Vagina (tissue), 2 donors: ENCODE measurements around the gene PACS2.

Experiments
- POLR2A ChIP-seq, 2 donors: fragments of 450-650 bp; IDR thresholded peaks; one replicate each; pipeline ENCODE4 v1.6.1; 2017; ENCODE audit warnings: antibody characterized with exemption in 2 of 2, mild to moderate bottlenecking in 2 of 2, moderate library complexity in 2 of 2
- POLR2AphosphoS5 ChIP-seq, 2 donors: sonication (generic); formaldehyde crosslinking; IDR thresholded peaks; one replicate each; pipeline ENCODE4 v1.9.0; 2017; ENCODE audit warnings: antibody characterized with exemption in 2 of 2, mild to moderate bottlenecking in 2 of 2, low read depth in 1 of 2; ENCODE audit not compliant: insufficient read depth in 1 of 2
- TF ChIP-seq, protein P1 (sequence below), 3 experiments: fragments of 450-650 bp in 2 of 3; fragments of 200-600 bp in 1 of 3; sonication (generic) in 1 of 3; IDR thresholded peaks; one replicate each; pipeline ENCODE4 v1.5.1; 2017 to 2019; ENCODE audit warnings: antibody characterized with exemption in 3 of 3, mild to moderate bottlenecking in 2 of 3, moderate library complexity in 2 of 3

DNA sequence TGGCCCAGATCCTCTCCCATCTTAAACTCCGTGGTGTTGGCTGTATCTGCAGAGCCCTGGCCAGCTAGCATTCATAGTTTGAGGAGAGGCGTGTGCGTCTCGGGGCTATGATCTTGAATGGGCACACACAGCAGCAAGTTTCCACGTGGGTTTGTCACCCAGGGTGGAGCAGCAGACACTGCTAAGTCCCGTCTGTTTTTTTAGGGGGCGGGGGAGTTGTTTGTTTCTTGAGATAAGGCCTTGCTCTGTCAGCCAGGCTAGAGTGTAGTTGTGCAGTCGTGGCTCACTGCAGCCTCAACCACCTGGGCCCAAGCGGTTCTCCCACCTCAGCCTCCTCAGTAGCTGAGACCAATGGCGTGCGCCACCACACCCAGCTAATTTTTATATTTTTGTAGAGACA, 63.7 kb downstream of the PACS2 start:
- TF ChIP-seq, protein P1, sequence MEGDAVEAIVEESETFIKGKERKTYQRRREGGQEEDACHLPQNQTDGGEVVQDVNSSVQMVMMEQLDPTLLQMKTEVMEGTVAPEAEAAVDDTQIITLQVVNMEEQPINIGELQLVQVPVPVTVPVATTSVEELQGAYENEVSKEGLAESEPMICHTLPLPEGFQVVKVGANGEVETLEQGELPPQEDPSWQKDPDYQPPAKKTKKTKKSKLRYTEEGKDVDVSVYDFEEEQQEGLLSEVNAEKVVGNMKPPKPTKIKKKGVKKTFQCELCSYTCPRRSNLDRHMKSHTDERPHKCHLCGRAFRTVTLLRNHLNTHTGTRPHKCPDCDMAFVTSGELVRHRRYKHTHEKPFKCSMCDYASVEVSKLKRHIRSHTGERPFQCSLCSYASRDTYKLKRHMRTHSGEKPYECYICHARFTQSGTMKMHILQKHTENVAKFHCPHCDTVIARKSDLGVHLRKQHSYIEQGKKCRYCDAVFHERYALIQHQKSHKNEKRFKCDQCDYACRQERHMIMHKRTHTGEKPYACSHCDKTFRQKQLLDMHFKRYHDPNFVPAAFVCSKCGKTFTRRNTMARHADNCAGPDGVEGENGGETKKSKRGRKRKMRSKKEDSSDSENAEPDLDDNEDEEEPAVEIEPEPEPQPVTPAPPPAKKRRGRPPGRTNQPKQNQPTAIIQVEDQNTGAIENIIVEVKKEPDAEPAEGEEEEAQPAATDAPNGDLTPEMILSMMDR (IDR thresholded peaks at IDR 0.05), result no peak
- no peak for TF ChIP-seq POLR2AphosphoS5 (IDR thresholded peaks at IDR 0.05; ENCODE audit: insufficient read depth in 1 of 2, low read depth in 1 of 2)
- no peak for TF ChIP-seq POLR2A (IDR thresholded peaks at IDR 0.05)
